GM12872 (cell line): ENCODE results near the gene KAZN.

Experiments
- TF ChIP-seq, protein P1 (sequence below): IDR thresholded peaks from 3 replicates; pipeline ENCODE4 v1.5.1; 2011; ENCODE audit warnings: low read depth, mild to moderate bottlenecking, low read length, moderate library complexity; ENCODE audit not compliant: insufficient read depth

Gene KAZN

DNA sequence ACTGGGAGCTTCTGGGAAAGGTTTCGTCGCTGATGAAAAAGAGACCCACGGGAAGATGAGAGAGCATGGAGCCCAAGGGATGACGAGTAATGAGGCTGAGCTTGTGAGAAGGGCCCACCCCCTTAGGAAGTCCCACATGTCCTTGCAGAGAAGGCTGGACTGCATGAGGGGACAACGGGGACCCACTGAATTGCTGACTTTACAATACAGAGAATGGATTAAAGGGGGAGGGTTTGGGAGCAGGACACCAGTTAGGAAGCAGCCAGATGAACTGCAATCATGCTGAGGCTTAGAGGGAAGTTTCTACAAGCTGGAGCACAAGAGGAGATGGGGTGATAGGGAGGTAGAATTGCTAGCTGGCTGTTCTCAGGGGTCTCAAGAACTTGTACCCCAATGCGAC is 549.5 kb downstream of the KAZN start:
- TF ChIP-seq, protein P1, sequence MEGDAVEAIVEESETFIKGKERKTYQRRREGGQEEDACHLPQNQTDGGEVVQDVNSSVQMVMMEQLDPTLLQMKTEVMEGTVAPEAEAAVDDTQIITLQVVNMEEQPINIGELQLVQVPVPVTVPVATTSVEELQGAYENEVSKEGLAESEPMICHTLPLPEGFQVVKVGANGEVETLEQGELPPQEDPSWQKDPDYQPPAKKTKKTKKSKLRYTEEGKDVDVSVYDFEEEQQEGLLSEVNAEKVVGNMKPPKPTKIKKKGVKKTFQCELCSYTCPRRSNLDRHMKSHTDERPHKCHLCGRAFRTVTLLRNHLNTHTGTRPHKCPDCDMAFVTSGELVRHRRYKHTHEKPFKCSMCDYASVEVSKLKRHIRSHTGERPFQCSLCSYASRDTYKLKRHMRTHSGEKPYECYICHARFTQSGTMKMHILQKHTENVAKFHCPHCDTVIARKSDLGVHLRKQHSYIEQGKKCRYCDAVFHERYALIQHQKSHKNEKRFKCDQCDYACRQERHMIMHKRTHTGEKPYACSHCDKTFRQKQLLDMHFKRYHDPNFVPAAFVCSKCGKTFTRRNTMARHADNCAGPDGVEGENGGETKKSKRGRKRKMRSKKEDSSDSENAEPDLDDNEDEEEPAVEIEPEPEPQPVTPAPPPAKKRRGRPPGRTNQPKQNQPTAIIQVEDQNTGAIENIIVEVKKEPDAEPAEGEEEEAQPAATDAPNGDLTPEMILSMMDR: no peak

DNA sequence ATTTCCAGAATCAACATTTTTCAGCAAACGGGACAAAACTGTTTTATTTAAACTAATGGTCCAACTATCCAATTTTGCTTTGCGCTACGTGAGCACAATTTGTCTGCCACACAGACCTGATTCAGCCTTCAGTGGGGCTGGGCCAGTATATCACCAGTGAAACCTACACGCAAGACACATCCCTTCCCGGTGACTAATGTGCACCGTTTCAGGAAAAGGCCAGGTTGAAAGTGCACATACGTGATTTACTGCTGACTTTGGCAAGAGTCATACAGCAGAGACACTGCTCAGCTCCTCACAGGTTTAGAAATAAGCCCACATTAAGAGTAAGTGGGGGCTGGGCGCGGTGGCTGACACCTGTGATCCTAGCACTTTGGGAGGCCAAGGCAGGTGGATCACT is 550.0 kb downstream of the KAZN start:
- TF ChIP-seq, protein P1: no peak

DNA sequence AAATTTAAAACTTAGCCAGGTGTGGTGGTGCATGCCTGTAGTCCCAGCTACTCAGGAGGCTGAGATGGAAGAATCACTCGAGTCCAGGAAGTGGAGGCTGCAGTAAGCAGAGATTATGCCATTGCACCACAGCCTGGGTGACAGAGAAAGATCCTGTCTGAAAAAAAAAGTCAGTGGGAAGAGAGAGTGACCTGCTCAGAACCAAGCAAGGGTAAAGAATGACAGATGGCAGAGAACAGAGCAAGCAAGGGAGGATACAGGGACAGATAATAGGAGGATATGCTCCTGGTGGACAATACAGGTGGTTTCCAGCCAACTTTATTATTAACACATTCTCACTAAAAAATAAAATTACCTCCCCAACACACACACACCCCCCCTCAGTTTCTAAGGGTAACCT is 550.5 kb downstream of the KAZN start:
- TF ChIP-seq, protein P1: no peak

DNA sequence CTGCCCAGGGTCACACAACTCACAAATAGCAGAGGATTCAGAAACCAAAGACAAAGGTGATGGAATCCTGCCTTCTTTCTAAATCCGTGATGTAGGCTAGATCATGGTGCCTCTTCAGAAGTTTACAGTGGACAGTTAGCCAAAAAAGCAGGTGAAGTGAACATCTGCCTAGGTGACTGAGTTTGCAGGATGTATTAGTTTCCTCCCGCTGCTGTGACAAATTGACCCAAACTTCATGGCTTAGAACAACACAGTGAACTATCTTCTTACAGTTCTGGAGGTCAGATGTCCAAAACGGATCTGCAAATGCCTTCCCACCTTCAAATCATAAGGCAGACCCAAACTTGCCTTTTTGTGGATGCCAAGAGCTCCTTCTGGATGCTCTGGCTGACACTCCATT is 551.9 kb downstream of the KAZN start:
- TF ChIP-seq, protein P1: no peak

DNA sequence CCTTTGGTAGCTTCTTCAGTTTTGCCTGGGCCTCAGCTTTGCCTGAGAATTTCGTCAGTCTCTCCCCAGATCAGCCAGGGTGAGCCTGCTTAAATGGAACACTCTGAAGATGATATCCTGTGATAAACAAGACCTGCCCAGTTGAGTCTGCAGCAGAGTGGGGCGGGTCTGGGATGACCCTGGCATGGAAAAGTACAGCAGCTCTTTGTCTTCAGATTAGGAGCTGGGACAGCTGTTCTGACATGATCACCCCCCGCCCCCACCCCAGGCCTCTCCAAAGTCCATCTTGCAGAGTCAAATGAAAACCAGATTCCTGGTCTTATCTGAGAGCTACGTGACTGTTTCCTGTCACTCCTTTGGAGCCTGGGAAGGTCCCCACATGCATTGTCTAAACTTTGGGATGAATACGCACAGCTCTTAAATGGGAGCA is 552.9 kb downstream of the KAZN start:
- TF ChIP-seq, protein P1: no peak

DNA sequence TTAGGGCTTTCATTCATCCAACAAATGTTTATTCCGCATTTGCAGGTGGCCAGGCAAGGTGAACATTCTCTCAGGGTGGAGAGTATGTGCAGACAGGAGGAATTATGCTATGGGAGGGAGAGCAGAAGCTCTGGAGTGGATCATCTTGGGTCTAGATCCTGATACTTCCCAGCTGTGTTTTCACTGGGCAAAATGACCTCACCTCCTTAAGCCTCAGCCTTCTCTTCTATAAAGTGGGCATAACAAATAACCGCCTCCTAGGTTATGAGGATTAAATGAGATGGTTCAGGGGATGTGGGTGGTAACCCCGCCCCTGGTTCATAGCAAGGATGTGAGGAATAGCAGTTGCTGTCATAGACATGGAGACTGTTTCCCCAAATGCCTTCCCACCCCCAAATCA is 553.4 kb downstream of the KAZN start:
- TF ChIP-seq, protein P1: no peak

DNA sequence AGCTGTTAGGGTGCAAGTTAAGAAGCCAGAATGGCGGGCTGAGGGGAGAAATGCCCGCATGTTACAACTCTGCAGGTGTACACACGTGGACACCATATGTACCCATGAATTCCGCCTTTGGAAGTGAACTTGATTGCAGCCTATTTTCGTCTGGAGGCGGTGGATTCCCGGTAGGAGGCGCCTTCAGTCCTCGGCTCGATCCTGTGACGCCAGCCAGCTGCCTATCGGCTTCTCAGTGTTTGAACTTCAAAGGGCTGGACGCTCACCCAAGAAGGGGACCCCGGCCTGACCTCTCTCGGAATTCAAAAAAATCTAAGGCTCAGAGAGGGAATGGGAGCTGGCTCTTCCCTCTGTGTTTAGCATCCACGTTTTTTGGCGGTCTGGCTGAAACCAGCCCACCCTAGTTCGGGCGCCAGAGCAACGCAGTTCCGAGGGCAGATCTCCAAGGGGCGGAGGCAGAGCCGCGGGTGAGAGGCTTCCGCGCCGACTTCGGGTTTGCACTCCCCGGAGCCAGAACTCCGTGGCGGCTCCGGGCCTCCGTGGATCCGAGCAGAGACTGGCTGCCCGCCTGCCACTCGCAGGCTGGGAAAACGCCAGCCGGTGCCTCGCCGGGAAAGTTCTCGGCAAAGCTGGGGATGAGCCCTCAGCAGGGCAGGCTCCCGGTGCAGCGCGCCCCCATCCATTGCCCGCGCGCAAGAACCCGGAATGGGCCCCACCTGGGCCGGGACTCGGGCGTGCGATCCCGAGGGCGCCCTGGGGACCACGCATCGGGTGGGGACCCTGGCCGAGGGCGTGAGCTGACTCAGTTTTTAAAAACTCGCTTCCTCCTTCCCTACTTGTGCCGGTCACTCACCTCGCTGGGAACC is 554.1 kb downstream of the KAZN start:
- TF ChIP-seq, protein P1: no peak
